Stomach (tissue), 9 donors: ENCODE results near the gene LEMD2. TPM values are rescaled to one million over a fixed set of nuclear protein-coding genes. Genes with fewer than 3 reads are reported as not detected.
"Not testable (repeated sequence)": the region's sequence is repeated elsewhere in the genome, so short reads cannot be mapped to it uniquely, and the experiment has no call there.

Experiments
- DNase-seq, 2 donors: peaks; one replicate each; pipeline versions ENCODE4 v3.0.0 to v3.0.0-alpha.2; 2013 to 2019
- H3K27ac ChIP-seq, 5 donors: fragments of 200-600 bp in 4 of 5; sonication (generic) in 4 of 5; one replicate each; pipeline ENCODE4 v1.5.1; 2013 to 2019; ENCODE audit warnings: mild to moderate bottlenecking in 1 of 5, moderate library complexity in 1 of 5
- H3K27me3 ChIP-seq, 3 donors: fragments of 200-600 bp; sonication (generic); one replicate each; pipeline ENCODE4 v1.5.1; 2017 to 2019; ENCODE audit warnings: mixed run types in 1 of 3
- H3K36me3 ChIP-seq, 4 donors: fragments of 200-600 bp; sonication (generic); 1 replicate in 3 of 4; 2 replicates in 1 of 4; pipeline ENCODE4 v1.5.1; 2016 to 2019
- H3K4me1 ChIP-seq, 4 donors: fragments of 200-600 bp; sonication (generic); one replicate each; pipeline ENCODE4 v1.5.1; 2016 to 2019
- H3K4me3 ChIP-seq, 4 donors: fragments of 200-600 bp; sonication (generic) in 3 of 4; one replicate each; pipeline ENCODE4 v1.5.1; 2016 to 2019; ENCODE audit warnings: mild to moderate bottlenecking in 1 of 4
- H3K9me3 ChIP-seq, 4 donors: fragments of 200-600 bp; sonication (generic); one replicate each; pipeline ENCODE4 v1.5.1; 2016 to 2019
- EP300 ChIP-seq: sonication (generic); formaldehyde crosslinking; IDR thresholded peaks from one replicate; pipeline ENCODE4 v1.6.1; 2017; ENCODE audit warnings: antibody characterized with exemption
- POLR2A ChIP-seq, 4 donors: fragments of 450-650 bp; IDR thresholded peaks; one replicate each; pipeline ENCODE4 v1.6.1; 2016; ENCODE audit warnings: antibody characterized with exemption in 4 of 4, control low read depth in 2 of 4, mild to moderate bottlenecking in 1 of 4, moderate library complexity in 1 of 4
- POLR2AphosphoS5 ChIP-seq, 3 donors: sonication (generic); formaldehyde crosslinking; IDR thresholded peaks; one replicate each; pipeline ENCODE4 v1.6.1; 2016; ENCODE audit warnings: antibody characterized with exemption in 3 of 3
- WGBS, 5 donors: extraction: QIAGEN DNeasy Blood & Tissue Kit in 3 of 5; methylation state at CpG; one replicate each; pipeline versions ENCODE4 v1.1.5 to v1.1.7; 2013 to 2018; 5-methylcytosine and 5-hydroxymethylcytosine counted together
- intact Hi-C: fragments of 100-400 bp; cut with DNase I; formaldehyde crosslinking; loops from one replicate; pipeline ENCODE4 v1.15.1; 2023; ENCODE audit warnings: low total_unique reads
- polyA plus RNA-seq, 3 donors: library from polyadenylated mRNA; stranded (reverse); fragments of 200-250 nt; gene quantifications; one replicate each; pipeline ENCODE4 v1.2.3, GENCODE V29; 2013
- total RNA-seq, 5 donors: library from RNA; depleted of rRNA; stranded (reverse); fragments of >200 nt; gene quantifications; one replicate each; pipeline versions ENCODE4 v1.1.0 to v1.2.3, GENCODE V29; 2014 to 2016
- TF ChIP-seq, protein P1 (sequence below), 7 experiments: fragments of 450-650 bp in 4 of 7; fragments of 200-600 bp in 3 of 7; sonication (generic) in 3 of 7; IDR thresholded peaks; one replicate each; pipeline ENCODE4 v1.5.1; 2016 to 2019; ENCODE audit warnings: antibody characterized with exemption in 7 of 7, control low read depth in 2 of 7, mild to moderate bottlenecking in 1 of 7
- donor health status: healthy with polysubstance abuse.
- donor health status: Bipolar disorder and iron deficiency.
- donor health status: healthy.

Gene LEMD2
- total and polyA plus RNA-seq, 8 donors, result 22.0 to 428 (median 54.2) TPM

DNA sequence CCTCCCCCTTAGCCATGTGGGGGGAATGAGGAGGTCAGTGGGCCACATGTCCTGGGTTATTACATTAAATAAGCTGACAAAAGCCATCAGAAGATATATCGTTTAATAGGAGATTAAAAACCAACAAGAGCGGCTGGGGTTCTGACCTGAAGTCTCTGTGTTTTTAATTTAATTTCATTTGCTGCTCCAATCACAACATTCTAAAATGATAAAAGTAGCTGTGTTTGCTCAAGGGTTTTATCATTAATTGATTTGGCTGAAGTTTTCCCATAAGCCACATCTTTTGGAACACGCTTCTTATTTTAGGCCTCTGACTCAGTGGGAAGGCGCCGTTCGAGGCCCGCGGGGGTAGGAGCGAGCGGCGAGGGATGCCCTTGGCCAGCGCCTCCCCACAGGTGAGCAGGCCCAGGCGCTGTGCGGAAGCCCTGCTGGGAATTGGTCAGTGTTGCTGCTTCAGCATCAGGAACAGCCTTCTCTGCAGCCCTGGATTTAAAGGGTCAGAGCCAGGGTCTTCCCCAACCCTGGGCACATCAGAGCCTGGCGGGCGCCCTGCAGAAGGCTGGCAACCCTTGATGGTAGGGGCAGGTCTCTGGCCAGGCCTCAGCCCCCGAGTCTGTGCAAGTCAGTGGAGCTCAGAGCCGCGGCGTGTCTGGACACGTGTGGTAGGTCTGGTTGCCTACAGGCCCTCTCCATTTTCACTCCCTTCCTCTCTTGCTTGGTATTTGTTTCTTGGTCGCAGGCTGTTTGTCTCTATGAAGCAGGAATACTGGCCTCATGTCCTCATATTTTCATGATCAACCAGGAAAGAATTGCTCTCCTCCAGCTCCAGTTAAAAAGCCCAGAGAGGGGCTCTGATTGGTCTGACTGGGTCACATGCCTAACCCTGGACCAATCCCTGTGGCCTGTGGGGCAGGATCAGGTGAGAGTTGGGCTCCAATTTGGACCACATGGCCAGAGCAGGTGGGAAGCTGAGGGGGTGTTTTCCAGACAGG lies 45.8 kb upstream of the LEMD2 start:
- Histone ChIP-seq H3K4me3 (no peak overlapping the region), H3K4me1 (peaks cover 0 to 11% (median 4%) of the 10 kb centered on the region in 4 donors), H3K9me3 (peaks cover 0 to 5% (median 0%) of the 10 kb centered on the region in 4 donors), H3K27ac (no peak overlapping the region), H3K36me3 (no peaks in the 10 kb centered on the region), H3K27me3 (peaks cover 0 to 25% (median 0%) of the 10 kb centered on the region in 3 donors)
- DNase-seq, result no peak
- WGBS, 5 donors, result 79 to 86% (median 81%) methylated on average over 21 to 22 of the region's 22 CpGs
- intact Hi-C loops, result no loop called here
- TF ChIP-seq, protein P1, sequence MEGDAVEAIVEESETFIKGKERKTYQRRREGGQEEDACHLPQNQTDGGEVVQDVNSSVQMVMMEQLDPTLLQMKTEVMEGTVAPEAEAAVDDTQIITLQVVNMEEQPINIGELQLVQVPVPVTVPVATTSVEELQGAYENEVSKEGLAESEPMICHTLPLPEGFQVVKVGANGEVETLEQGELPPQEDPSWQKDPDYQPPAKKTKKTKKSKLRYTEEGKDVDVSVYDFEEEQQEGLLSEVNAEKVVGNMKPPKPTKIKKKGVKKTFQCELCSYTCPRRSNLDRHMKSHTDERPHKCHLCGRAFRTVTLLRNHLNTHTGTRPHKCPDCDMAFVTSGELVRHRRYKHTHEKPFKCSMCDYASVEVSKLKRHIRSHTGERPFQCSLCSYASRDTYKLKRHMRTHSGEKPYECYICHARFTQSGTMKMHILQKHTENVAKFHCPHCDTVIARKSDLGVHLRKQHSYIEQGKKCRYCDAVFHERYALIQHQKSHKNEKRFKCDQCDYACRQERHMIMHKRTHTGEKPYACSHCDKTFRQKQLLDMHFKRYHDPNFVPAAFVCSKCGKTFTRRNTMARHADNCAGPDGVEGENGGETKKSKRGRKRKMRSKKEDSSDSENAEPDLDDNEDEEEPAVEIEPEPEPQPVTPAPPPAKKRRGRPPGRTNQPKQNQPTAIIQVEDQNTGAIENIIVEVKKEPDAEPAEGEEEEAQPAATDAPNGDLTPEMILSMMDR (IDR thresholded peaks at IDR 0.05), result no peak
- TF ChIP-seq POLR2AphosphoS5 (IDR thresholded peaks at IDR 0.05) (no peak), POLR2A (IDR thresholded peaks at IDR 0.05) (no peak), EP300 (no peak)

DNA sequence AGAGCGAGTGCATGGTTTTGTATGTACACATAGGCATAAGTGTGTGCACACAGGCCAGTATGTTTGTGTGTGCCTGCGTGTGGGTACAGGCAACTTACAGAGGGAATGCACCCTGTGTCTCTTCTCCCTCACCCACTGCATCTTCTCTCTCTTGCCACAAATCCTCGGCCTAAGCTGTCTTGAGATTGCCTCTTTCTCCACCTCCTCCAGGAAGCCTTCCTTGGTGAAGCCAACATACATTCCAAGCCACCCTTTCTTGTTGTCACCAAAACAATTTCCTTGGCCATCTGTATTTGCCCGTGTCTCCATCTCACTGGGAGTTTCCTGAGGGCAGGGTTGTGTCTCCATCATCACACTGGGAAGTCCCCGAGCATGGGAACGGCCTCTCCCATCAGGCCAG lies 44.7 kb upstream of the LEMD2 start:
- H3K4me1 ChIP-seq, result peaks cover 0 to 12% (median 4%) of the 10 kb centered on the region in 4 donors
- no peak overlapping the region for H3K27ac ChIP-seq
- intact Hi-C loops, result no loop called here
- H3K27me3 ChIP-seq, result peaks cover 0 to 25% (median 0%) of the 10 kb centered on the region in 3 donors
- no peaks in the 10 kb centered on the region for H3K36me3 ChIP-seq
- peaks cover 0 to 5% (median 0%) of the 10 kb centered on the region in 4 donors for H3K9me3 ChIP-seq
- no peak for DNase-seq
- no peak overlapping the region for H3K4me3 ChIP-seq
- TF ChIP-seq EP300 (no peak), POLR2AphosphoS5 (IDR thresholded peaks at IDR 0.05) (no peak), POLR2A (IDR thresholded peaks at IDR 0.05) (no peak)
- TF ChIP-seq, protein P1 (IDR thresholded peaks at IDR 0.05), result no peak
- WGBS, 5 donors, result 88 to 95% (median 90%) methylated on average over 6 of the region's 6 CpGs

DNA sequence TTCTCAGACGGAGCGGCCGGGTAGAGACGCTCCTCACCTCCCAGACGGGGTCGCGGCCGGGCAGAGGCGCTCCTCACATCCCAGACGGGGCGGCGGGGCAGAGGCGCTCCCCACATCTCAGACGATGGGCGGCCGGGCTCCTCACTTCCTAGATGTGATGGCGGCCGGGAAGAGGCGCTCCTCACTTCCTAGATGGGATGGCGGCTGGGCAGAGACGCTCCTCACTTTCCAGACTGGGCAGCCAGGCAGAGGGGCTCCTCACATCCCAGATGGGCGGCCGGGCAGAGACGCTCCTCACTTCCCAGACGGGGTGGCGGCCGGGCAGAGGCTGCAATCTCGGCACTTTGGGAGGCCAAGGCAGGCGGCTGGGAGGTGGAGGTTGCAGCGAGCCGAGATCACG lies 43.9 kb upstream of the LEMD2 start:
- H3K9me3 ChIP-seq, H3K4me3 ChIP-seq, intact Hi-C loops, H3K27ac ChIP-seq, DNase-seq, H3K36me3 ChIP-seq: not testable (repeated sequence)
- 91 to 98% (median 96%) methylated on average over 14 to 28 of the region's 32 CpGs; no CpG with 5 or more reads in 1 of the 5 donors for WGBS, 5 donors
- Histone ChIP-seq H3K27me3 (peaks cover 0 to 21% (median 0%) of the 10 kb centered on the region in 3 donors), H3K4me1 (peaks cover 0 to 16% (median 4%) of the 10 kb centered on the region in 4 donors)

DNA sequence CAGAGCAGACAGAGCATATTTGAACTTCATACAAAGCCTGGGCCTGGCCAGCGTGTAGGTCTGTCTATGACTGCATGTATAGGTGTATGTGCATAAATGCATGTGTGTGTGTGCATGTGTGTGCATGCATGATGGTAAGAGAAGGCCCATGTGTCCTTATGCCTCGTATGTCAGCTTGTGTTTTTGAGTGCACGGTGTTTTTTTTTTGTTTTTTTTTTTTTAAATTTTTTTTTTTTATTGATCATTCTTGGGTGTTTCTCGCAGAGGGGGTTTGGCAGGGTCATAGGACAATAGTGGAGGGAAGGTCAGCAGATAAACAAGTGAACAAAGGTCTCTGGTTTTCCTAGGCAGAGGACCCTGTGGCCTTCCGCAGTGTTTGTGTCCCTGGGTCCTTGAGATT lies 42.8 kb upstream of the LEMD2 start:
- H3K27ac ChIP-seq, H3K9me3 ChIP-seq, DNase-seq, intact Hi-C loops, H3K4me3 ChIP-seq, H3K36me3 ChIP-seq: not testable (repeated sequence)
- WGBS, 5 donors, result 55 to 75% (median 67%) methylated on average over 4 of the region's 5 CpGs
- Histone ChIP-seq H3K4me1 (peaks cover 0 to 18% (median 4%) of the 10 kb centered on the region in 4 donors), H3K27me3 (peaks cover 0 to 15% (median 0%) of the 10 kb centered on the region in 3 donors)

DNA sequence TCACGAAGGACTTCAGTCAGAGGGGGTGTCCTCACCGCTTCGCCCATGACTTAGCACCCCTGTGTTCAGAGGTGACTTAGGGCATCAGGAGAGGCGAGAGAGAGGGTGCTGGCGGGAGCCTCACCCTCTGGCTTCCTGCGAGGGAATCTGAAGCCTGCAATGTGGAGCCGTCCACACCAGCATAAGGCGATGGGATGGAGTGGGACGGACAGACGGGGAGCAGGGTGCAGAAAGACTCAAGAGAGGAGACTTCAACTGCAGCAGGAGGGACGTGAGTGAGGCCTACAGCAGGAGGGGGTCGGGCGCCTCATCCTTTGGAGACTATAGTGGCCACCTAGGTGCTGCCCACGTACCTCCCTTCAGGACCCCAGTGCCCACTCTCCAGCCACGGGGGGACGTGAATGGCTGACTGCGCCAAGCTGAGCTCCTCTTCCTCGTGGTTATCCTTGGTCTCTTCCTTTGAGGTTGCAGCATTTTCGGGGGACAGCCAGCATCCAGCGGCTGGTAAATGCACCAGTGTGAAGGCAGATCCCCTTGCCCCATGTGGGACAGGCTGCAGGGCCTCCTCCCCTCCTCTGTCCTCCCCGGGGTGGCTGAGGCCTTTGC lies 41.8 kb upstream of the LEMD2 start:
- H3K27me3 ChIP-seq, result peaks cover 0 to 15% (median 0%) of the 10 kb centered on the region in 3 donors
- no peak overlapping the region for H3K27ac ChIP-seq
- 45 to 80% (median 67%) methylated on average over 10 to 21 of the region's 21 CpGs for whole genome bisulfite sequencing, 5 donors
- peaks cover 0 to 18% (median 4%) of the 10 kb centered on the region in 4 donors for H3K4me1 ChIP-seq
- intact Hi-C loops, result no loop called here
- no peaks in the 10 kb centered on the region for H3K36me3 ChIP-seq
- no peak for DNase-seq
- no peak overlapping the region for H3K4me3 ChIP-seq
- H3K9me3 ChIP-seq, result no peaks in the 10 kb centered on the region
- no peak for TF ChIP-seq POLR2A (IDR thresholded peaks at IDR 0.05)
- TF ChIP-seq EP300, result no peak
- TF ChIP-seq, protein P1 (IDR thresholded peaks at IDR 0.05), result no peak
- no peak for TF ChIP-seq POLR2AphosphoS5 (IDR thresholded peaks at IDR 0.05)
